ENCODE data around the gene STRADA. TPM values are rescaled to one million over a fixed set of nuclear protein-coding genes. Genes with fewer than 3 reads are reported as not detected.

The STRADA gene
- total RNA-seq, 2 experiments from 2014 or later: 64.8 to 69.7 TPM

DNA sequence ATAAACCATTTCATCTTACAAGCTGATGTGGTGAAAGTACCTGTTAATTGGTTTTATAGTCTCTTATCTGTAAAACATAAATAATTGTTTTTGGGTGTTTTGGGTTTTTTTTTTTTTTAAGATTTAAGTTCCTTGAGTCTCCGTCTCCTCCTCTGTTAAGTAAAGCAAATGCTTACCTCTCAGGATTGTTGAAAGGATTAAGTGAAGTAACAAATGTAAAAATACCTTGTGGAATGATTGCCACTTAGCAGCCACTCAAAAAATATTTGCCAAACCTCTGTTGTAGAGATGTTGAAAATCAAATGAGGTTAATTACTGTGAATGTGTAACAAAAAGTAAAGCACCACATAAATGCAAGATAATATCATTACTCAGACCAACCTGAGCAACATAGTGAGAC lies 60.9 kb downstream of the STRADA start:
- intact Hi-C loops (cut with micrococcal nuclease): no loop called here
- H3K4me1 Mint-ChIP-seq (ENCODE audit: low read depth): peaks cover 3% of the 10 kb centered on the region
- no peaks in the 10 kb centered on the region for H3K27me3 Mint-ChIP-seq
- H3K36me3 Mint-ChIP-seq: peaks cover 5% of the 10 kb centered on the region
- H3K4me3 Mint-ChIP-seq: no peak overlapping the region
- DNase-seq: no peak
- ChIA-PET CTCF (no interaction called here), POLR2A (interaction anchor here (0.6 kb wide), 1 partner anchor 36 kb away, joined by 4 read pairs; no protein-coding TSS in a partner anchor)
- H3K9me3 Mint-ChIP-seq: no peaks in the 10 kb centered on the region
- no peak overlapping the region for H3K27ac Mint-ChIP-seq

DNA sequence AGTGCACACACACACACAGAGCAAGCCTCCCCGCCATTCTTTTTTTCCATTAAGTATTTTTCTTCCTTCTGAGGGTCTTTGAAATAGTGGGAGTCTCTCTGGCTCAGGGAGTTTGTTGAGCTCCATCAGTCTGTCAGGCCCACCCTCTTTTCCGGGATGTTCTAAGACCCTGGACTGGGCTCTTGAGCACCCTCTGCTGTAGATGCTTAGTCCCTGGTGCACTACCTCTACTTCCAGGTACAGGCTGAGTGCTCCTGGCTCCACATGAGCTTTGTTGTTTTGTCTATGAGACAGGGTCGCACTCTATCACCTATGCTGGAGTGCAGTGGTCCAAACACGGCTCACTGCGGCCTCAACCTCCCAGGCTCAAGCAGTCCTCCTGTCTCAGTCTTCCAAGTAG lies 62.4 kb downstream of the STRADA start:
- Mint-ChIP-seq H3K27me3 (no peaks in the 10 kb centered on the region), H3K36me3 (peaks cover 4% of the 10 kb centered on the region), H3K9me3 (no peaks in the 10 kb centered on the region), H3K4me1 (ENCODE audit: low read depth) (peaks cover 5% of the 10 kb centered on the region), H3K4me3 (no peak overlapping the region), H3K27ac (no peak overlapping the region)
- DNase-seq: no peak
- intact Hi-C loops (cut with micrococcal nuclease): no loop called here
- CTCF ChIA-PET: interaction anchor here (0.6 to 1.1 kb wide), 3 partner anchors 16 to 254 kb away, joined by 3 read pairs; no protein-coding TSS in a partner anchor
- POLR2A ChIA-PET: no interaction called here

DNA sequence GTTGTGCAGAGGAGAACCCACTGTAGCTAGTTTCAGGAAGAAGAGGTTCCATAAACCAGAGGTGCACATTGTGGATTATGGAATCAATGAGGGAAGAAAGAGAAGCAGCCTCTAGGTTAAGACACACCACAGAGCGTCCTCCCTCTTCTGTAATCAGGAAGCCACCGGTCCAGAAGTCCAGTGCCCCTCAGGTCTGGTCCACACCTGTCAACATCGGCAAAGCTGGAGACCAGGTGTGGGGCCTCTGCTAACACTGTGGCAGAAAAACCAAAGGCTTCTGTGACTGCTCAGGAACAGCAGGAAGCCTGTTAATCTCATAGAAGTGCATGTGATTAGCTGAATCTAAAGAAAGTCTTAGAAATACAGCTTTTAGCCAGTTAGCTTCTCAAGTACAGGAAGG lies 65.0 kb downstream of the STRADA start:
- POLR2A ChIA-PET: interaction anchor here (0.5 kb wide), 2 partner anchors 18 to 506 kb away, joined by 3 read pairs; no protein-coding TSS in a partner anchor
- peaks cover 5% of the 10 kb centered on the region for H3K4me1 Mint-ChIP-seq (ENCODE audit: low read depth)

DNA sequence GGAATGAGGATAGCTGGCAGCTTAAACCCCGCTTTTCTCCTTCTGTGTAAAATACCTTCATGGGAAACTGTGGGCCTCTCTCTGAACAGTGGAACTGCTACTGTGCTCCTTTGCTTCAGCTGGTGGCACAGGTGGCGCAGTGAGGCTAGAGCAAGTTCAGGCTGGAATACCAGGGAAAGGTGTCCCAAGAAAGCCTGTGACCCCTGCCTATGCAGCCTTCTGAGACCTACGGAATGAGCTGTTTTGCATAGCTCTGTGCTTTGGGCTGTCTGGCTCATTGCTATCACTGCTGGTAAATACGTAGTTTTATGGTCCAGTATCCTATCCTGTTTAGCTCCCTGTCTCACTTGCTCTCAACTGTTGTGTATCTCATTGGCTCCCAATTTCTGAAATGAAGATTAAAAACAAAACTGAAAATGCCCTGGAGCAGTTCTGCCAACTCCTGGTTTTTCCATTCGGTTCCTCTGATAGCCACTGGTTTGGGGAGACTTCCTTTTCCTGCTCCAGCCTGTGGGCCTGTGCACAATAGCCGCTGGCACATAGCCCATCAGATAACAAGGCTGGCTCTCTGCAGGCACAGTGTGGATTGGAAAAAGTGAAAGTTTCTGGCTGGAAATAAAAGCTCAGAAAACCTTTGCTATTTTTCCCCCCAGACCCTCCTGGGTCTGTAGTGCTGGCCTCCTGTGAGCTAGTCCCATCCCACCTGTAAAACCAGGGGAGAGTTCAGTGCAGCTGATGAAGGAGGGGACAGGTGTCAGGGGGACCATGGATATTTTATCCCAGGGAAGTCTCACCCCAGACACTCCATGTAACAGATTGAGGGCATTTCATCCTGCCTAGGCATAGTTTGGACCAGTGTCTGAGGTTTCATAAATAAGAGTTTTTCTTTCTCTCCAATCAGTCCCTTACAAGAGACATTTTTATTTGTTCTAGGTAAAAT lies 65.7 kb downstream of the STRADA start:
- Mint-ChIP-seq H3K4me1 (ENCODE audit: low read depth) (peaks cover 5% of the 10 kb centered on the region), H3K4me3 (no peak overlapping the region), H3K27ac (no peak overlapping the region), H3K27me3 (no peaks in the 10 kb centered on the region), H3K36me3 (peaks cover 5% of the 10 kb centered on the region), H3K9me3 (no peaks in the 10 kb centered on the region)
- ChIA-PET POLR2A (interaction anchor here (0.5 kb wide), 1 partner anchor 506 kb away, joined by 3 read pairs; no protein-coding TSS in a partner anchor), CTCF (interaction anchor here (0.9 to 2.5 kb wide), 4 partner anchors 22 to 250 kb away, joined by 3 to 14 read pairs (median 4); no protein-coding TSS in a partner anchor)
- intact Hi-C loops (cut with micrococcal nuclease): no loop called here
- no peak for DNase-seq

More for the DNA sequence above, 65.0 kb downstream of the STRADA start:
- H3K9me3 Mint-ChIP-seq: no peaks in the 10 kb centered on the region
- H3K36me3 Mint-ChIP-seq: peaks cover 5% of the 10 kb centered on the region
- H3K4me3 Mint-ChIP-seq: no peak overlapping the region
- DNase-seq: no peak
- H3K27ac Mint-ChIP-seq: no peak overlapping the region
- CTCF ChIA-PET: interaction anchor here (0.9 to 2.5 kb wide), 2 partner anchors 21 to 251 kb away, joined by 4 to 14 read pairs; no protein-coding TSS in a partner anchor
- H3K27me3 Mint-ChIP-seq: no peaks in the 10 kb centered on the region
- intact Hi-C loops (cut with micrococcal nuclease): no loop called here

DNA sequence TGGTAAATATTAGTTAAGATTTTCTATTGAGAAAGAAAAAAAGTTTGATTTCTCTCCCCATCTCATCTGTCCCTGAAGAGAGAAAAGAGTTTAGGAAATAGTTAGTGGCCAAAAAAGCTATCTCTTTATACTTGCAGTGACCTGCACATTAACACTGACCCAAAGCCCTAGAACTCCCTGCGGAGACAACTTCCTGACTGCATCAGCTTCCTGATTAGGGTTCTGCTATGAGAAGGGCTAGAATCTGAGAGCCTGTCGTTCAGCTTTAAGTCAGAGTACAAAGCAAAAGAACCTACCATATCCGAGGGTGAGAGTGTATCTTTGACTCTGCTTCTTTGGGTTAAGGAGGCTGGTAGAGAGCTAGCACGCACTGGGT lies 66.4 kb downstream of the STRADA start:
- no peak overlapping the region for H3K27ac Mint-ChIP-seq
- H3K4me1 Mint-ChIP-seq (ENCODE audit: low read depth): peaks cover 5% of the 10 kb centered on the region
- ChIA-PET POLR2A (no interaction called here), CTCF (interaction anchor here (1.0 to 2.5 kb wide), 4 partner anchors 9 to 249 kb away, joined by 3 to 14 read pairs (median 3); no protein-coding TSS in a partner anchor)
- H3K4me3 Mint-ChIP-seq: no peak overlapping the region
- no peaks in the 10 kb centered on the region for H3K9me3 Mint-ChIP-seq
- H3K36me3 Mint-ChIP-seq: peaks cover 5% of the 10 kb centered on the region
- no peaks in the 10 kb centered on the region for H3K27me3 Mint-ChIP-seq
- intact Hi-C loops (cut with micrococcal nuclease): no loop called here
- no peak for DNase-seq

DNA sequence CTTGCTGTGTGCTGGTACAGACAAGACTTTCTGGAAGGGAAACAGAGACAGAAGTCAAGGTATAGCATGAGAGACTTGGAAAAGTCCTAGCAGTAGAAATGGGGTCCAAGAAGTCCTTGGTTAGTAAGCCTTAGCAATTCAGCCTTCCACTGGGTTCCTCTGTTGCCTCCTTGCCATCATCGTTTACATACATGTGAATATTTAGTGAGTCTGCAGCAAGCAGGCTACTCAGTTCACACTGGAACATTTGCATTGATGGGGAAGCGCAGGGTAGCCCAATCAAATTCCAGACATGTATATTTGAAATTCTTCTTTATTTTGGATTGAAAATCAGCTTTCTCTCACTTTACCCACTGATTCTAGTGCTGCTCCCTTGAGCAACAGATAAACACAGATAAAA lies 68.7 kb downstream of the STRADA start:
- Mint-ChIP-seq H3K4me3 (no peak overlapping the region), H3K27me3 (no peaks in the 10 kb centered on the region), H3K36me3 (peaks cover 8% of the 10 kb centered on the region), H3K4me1 (ENCODE audit: low read depth) (peaks cover 5% of the 10 kb centered on the region), H3K9me3 (no peaks in the 10 kb centered on the region), H3K27ac (no peak overlapping the region)
- no peak for DNase-seq
- intact Hi-C loops (cut with micrococcal nuclease): no loop called here
- ChIA-PET CTCF (no interaction called here), POLR2A (no interaction called here)

DNA sequence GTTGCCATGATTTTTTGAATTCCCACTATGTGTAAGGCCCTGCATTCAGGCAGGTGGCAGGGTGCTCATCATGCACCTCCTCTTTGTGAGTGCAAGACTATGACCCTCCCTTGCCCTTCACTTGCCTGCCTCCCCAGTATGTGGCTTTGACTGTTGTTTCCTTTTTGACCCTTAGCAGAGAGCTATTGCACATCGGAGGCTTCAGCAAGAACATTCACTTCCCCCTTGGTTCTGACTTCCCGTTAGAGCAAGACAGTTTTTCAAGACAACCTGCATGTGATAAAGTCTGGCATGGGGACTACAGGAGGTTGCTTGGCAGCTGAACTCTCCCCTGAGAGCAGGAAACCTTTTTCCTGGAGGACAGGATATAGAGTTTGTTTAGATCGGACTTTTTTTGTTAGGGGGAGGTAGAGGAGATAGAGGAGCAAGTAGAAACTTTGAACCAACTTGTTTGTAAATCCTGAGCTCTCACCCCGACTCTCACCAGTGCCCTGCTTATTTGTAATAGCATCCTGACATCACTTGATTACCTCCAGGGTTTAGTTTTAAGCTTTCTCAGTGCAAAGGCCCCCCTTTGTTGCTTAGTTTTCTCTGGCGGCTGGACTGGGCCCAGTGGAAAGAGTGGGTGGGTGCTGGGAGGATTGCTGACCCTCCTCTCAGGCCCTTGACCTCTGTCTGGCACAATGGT lies 75.9 kb downstream of the STRADA start:
- no peak for DNase-seq
- peaks cover 17% of the 10 kb centered on the region for H3K36me3 Mint-ChIP-seq
- H3K27me3 Mint-ChIP-seq: no peaks in the 10 kb centered on the region
- CTCF ChIA-PET: interaction anchor here (0.7 to 1.3 kb wide), 2 partner anchors 9 to 241 kb away, joined by 3 read pairs; no protein-coding TSS in a partner anchor
- no peak overlapping the region for H3K4me3 Mint-ChIP-seq
- peaks cover 2% of the 10 kb centered on the region for H3K4me1 Mint-ChIP-seq (ENCODE audit: low read depth)
- intact Hi-C loops (cut with micrococcal nuclease): no loop called here
- H3K27ac Mint-ChIP-seq: no peak overlapping the region
- POLR2A ChIA-PET: interaction anchor here (1.0 kb wide), 1 partner anchor 22 kb away, joined by 4 read pairs; no protein-coding TSS in a partner anchor
- no peaks in the 10 kb centered on the region for H3K9me3 Mint-ChIP-seq

DNA sequence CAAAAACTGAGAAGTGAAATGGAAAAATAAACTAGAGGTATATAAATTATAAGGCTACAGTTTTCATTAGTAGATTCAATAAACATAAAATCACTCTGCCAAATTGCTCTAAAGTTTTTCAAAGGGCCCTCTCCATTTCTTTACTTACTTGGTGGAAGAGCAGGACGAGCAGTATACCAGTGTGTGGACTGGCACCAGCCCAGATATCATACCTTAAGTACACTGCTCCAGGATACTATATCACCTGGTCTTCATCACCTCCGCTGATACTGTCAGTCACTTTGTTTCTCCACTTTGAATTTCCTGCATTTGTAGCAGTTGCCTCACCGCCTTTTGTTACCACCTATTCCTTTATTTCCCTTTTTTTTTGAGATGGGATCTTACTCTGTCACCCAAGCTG lies 81.7 kb downstream of the STRADA start:
- Mint-ChIP-seq H3K4me3 (no peak overlapping the region), H3K27ac (no peak overlapping the region), H3K36me3 (peaks cover 22% of the 10 kb centered on the region), H3K4me1 (ENCODE audit: low read depth) (peaks cover 2% of the 10 kb centered on the region), H3K9me3 (no peaks in the 10 kb centered on the region), H3K27me3 (no peaks in the 10 kb centered on the region)
- POLR2A ChIA-PET: no interaction called here
- intact Hi-C loops (cut with micrococcal nuclease): no loop called here
- CTCF ChIA-PET: interaction anchor here (0.8 kb wide), 1 partner anchor 14 kb away, joined by 3 read pairs; no protein-coding TSS in a partner anchor
- DNase-seq: no peak

DNA sequence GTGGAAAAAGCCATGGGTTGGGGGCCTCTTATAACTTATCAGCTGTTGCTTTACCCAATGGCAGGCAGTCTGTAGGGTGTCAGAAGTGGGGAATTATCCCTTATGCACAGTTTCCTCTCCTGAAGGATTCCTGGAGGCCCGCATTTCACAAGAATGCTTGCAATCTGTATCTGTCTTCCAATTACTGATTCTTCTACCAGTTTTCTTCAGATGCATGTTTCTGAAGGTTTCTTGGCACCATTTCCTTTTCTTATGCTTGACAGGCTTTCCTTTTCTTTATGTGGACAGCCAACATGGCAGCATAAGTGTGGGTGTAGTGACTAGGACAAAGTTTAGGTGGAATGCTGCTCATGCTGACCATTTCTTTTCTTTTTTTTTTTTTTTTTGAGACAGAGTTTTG lies 83.2 kb downstream of the STRADA start:
- POLR2A ChIA-PET: no interaction called here
- Mint-ChIP-seq H3K4me3 (no peak overlapping the region), H3K4me1 (ENCODE audit: low read depth) (no peaks in the 10 kb centered on the region), H3K36me3 (peaks cover 18% of the 10 kb centered on the region), H3K27ac (no peak overlapping the region), H3K9me3 (no peaks in the 10 kb centered on the region), H3K27me3 (no peaks in the 10 kb centered on the region)
- CTCF ChIA-PET: no interaction called here
- intact Hi-C loops (cut with micrococcal nuclease): no loop called here
- no peak for DNase-seq

DNA sequence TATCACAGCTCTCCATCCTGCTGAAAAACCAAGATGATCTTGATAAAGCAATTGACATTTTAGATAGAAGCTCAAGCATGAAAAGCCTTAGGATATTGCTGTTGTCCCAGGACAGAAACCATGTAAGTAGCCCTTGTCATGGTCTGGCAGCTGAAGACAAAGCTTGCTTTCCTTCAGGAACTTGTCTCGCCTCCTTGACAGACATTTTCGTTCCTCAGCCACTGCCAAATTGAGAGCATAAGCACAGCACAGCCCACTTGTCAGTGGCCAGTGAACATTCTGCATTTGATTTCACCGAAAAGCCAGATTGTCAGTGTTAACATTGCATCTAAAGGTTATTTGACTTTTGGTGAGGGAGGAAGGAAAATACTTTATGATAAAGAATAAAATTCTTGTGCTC lies 83.8 kb downstream of the STRADA start:
- no peak overlapping the region for H3K4me3 Mint-ChIP-seq
- ChIA-PET POLR2A (no interaction called here), CTCF (no interaction called here)
- no peak for DNase-seq
- intact Hi-C loops (cut with micrococcal nuclease): no loop called here
- no peak overlapping the region for H3K27ac Mint-ChIP-seq
- H3K27me3 Mint-ChIP-seq: no peaks in the 10 kb centered on the region
- peaks cover 19% of the 10 kb centered on the region for H3K36me3 Mint-ChIP-seq
- no peaks in the 10 kb centered on the region for H3K9me3 Mint-ChIP-seq
- H3K4me1 Mint-ChIP-seq (ENCODE audit: low read depth): no peaks in the 10 kb centered on the region

DNA sequence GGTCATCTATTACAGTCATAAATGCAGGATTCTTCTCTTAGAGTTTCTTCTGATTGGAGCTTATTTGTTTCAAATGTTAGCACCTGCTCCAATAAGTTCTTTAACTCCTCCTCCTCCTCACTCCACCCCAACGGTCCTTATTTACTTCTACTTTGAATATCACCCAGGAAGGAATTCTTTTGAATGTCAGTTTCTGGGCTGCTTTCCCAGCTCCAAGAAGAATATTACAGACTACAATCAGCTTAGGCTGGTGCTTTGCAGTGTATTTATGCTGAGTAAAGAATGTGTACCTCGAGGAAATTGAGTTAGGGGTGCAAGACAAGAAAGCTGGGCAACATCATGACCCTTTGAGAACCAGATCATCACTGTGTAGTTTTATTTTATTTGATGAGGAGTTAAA lies 88.5 kb downstream of the STRADA start:
- DNase-seq: no peak
- Mint-ChIP-seq H3K4me1 (ENCODE audit: low read depth) (peaks cover 4% of the 10 kb centered on the region), H3K4me3 (no peak overlapping the region), H3K36me3 (peaks cover 15% of the 10 kb centered on the region), H3K27me3 (no peaks in the 10 kb centered on the region), H3K27ac (no peak overlapping the region), H3K9me3 (no peaks in the 10 kb centered on the region)
- intact Hi-C loops (cut with micrococcal nuclease): no loop called here
- ChIA-PET POLR2A (no interaction called here), CTCF (interaction anchor here (1.0 to 1.5 kb wide), 2 partner anchors 228 to 246 kb away, joined by 3 to 5 read pairs; no protein-coding TSS in a partner anchor)

Measured in activated CD4-positive, alpha-beta memory T cell treated with anti-CD3 and anti-CD28 coated beads for 36 hours (primary cell).